CD4-positive, alpha-beta T cell (primary cell): ENCODE results near the gene KIAA1671. TPM values are rescaled to one million over a fixed set of nuclear protein-coding genes. Genes with fewer than 3 reads are reported as not detected.
A peak's percentile ranks its signal among the peaks of the same experiment; 100 is the strongest.

Experiments used
- ATAC-seq: fragments of 200-7000 bp; cut with Tn5 transposase; one replicate; pipeline ENCODE4 v1.10.0; 2022; ENCODE audit warnings: mild to moderate bottlenecking; ENCODE audit not compliant: poor library complexity
- CTCF ChIA-PET: fragments of 350-600 bp; sonication (Branson Sonifier 250); formaldehyde crosslinking; loops from one replicate; lab custom pipeline; 2021; ENCODE audit warnings: antibody characterized with exemption, inconsistent platforms; lab: Charles Lee
- POLR2A ChIA-PET: fragments of 350-600 bp; sonication (Branson Sonifier 250); formaldehyde crosslinking; loops from one replicate; lab custom pipeline; 2021; ENCODE audit warnings: antibody characterized with exemption, inconsistent platforms; lab: Charles Lee
- DNase-seq, 14 experiments: peaks; one replicate each; pipeline ENCODE4 v3.0.0-alpha.2; 2013 to 2020; ENCODE audit warnings: mixed read lengths in 2 of 14
- H3K27ac ChIP-seq, 2 donors: one replicate each; pipeline versions ENCODE4 v1.5.1 to v1.7.0; 2013; ENCODE audit warnings: low read length in 2 of 2, low read depth in 1 of 2, mild to moderate bottlenecking in 1 of 2
- H3K27me3 ChIP-seq, 2 experiments: 1 replicate in 1 of 2; 2 replicates in 1 of 2; pipeline versions ENCODE4 v1.6.1 to v1.7.0; 2013; ENCODE audit warnings: low read length in 2 of 2, control low read depth in 1 of 2, mild to moderate bottlenecking in 1 of 2, moderate library complexity in 1 of 2; ENCODE audit not compliant: insufficient read depth in 2 of 2, control insufficient read depth in 1 of 2
- H3K36me3 ChIP-seq: one replicate; pipeline ENCODE4 v1.6.1; 2013; ENCODE audit warnings: low read length, control low read depth; ENCODE audit not compliant: insufficient read depth
- H3K4me1 ChIP-seq: one replicate; pipeline ENCODE4 v1.6.1; 2013; ENCODE audit warnings: low read length, control low read depth; ENCODE audit not compliant: insufficient read depth
- H3K4me3 ChIP-seq: one replicate; pipeline ENCODE4 v1.5.1; 2013; ENCODE audit warnings: mild to moderate bottlenecking, low read length, moderate library complexity
- H3K9me3 ChIP-seq, 2 experiments: 1 replicate in 1 of 2; 2 replicates in 1 of 2; pipeline versions ENCODE4 v1.6.1 to v1.7.0; 2013; ENCODE audit warnings: low read length in 2 of 2, mild to moderate bottlenecking in 2 of 2, control low read depth in 1 of 2, moderate library complexity in 1 of 2; ENCODE audit not compliant: control insufficient read depth in 1 of 2, insufficient read depth in 1 of 2
- H3K27ac Mint-ChIP-seq: one replicate; pipeline ENCODE4 v1.8.0; 2020; ENCODE audit warnings: mixed read lengths
- H3K27me3 Mint-ChIP-seq: one replicate; pipeline ENCODE4 v1.8.0; 2021; ENCODE audit warnings: mixed read lengths
- H3K36me3 Mint-ChIP-seq: one replicate; pipeline ENCODE4 v1.8.0; 2021; ENCODE audit warnings: low read depth, mixed read lengths
- H3K4me1 Mint-ChIP-seq: one replicate; pipeline ENCODE4 v1.8.0; 2021; ENCODE audit warnings: low read depth, mixed read lengths
- H3K4me3 Mint-ChIP-seq: one replicate; pipeline ENCODE4 v1.8.0; 2020; ENCODE audit warnings: mild to moderate bottlenecking, mixed read lengths
- H3K9me3 Mint-ChIP-seq: one replicate; pipeline ENCODE4 v1.8.0; 2020; ENCODE audit warnings: mixed read lengths
- intact Hi-C, 2 experiments: fragments of 100-400 bp; cut with DNase I in 1 of 2; cut with micrococcal nuclease in 1 of 2; formaldehyde crosslinking; loops; one replicate each; pipeline versions ENCODE4 v1.15.1 to v1.9.0; 2023 to 2025; cut with DNase I, micrococcal nuclease
- total RNA-seq, 174 experiments: library from RNA in 2 of 174; stranded (reverse) in 2 of 174; gene quantifications; one replicate each; pipeline ENCODE4 v1.2.3 and lab custom pipeline; 2021 to 2026
- TF ChIP-seq, protein P1 (sequence below): fragments of 200-600 bp; IDR thresholded peaks from one replicate; pipeline ENCODE4 v1.8.0; 2022; ENCODE audit warnings: antibody characterized with exemption, mild to moderate bottlenecking

The KIAA1671 gene
- total RNA-seq, 2 experiments from 2014 or later, result 2.6 to 2.9 TPM

DNA sequence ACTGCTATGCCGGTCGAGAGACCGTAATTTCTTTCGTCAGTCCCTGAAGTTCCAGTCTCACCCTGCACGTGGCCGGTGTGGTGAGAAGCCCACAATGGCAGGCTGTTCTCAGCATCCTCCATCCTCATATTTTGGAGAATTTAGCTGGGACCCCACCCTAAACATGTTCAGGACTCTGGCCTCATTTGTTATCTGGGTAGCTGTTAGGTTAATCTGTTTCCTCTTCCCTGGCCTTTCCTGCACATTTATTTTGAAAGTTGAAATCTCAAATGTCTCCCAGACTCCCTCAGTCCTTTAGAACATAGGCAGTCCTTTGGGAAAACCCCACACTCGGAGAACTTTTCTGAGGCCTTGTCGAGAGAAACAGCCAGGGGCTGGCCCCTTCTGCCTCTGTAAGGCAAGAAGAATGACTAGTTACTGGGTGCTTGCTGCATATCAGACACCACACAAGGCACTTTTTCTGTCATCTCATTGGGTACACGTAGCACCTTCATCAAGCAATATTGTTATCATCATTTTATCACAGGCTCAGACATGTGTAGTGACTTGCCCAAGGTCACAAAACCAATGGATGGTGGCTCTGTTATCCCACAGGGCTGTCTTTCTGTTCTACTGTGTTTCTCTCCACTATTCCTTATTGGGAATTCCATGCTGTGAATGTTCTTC lies 137.8 kb downstream of the KIAA1671 start:
- no peak for DNase-seq
- TF ChIP-seq, protein P1, sequence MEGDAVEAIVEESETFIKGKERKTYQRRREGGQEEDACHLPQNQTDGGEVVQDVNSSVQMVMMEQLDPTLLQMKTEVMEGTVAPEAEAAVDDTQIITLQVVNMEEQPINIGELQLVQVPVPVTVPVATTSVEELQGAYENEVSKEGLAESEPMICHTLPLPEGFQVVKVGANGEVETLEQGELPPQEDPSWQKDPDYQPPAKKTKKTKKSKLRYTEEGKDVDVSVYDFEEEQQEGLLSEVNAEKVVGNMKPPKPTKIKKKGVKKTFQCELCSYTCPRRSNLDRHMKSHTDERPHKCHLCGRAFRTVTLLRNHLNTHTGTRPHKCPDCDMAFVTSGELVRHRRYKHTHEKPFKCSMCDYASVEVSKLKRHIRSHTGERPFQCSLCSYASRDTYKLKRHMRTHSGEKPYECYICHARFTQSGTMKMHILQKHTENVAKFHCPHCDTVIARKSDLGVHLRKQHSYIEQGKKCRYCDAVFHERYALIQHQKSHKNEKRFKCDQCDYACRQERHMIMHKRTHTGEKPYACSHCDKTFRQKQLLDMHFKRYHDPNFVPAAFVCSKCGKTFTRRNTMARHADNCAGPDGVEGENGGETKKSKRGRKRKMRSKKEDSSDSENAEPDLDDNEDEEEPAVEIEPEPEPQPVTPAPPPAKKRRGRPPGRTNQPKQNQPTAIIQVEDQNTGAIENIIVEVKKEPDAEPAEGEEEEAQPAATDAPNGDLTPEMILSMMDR, result no peak
- ChIA-PET POLR2A (no interaction called here), CTCF (no interaction called here)
- Mint-ChIP-seq H3K4me3 (no peak overlapping the region), H3K4me1 (peaks cover 32% of the 10 kb centered on the region), H3K9me3 (no peaks in the 10 kb centered on the region), H3K27ac (no peak overlapping the region), H3K27me3 (no peaks in the 10 kb centered on the region), H3K36me3 (no peaks in the 10 kb centered on the region)
- Histone ChIP-seq H3K27ac (no peak overlapping the region), H3K9me3 (no peaks in the 10 kb centered on the region), H3K4me3 (no peak overlapping the region), H3K27me3 (no peaks in the 10 kb centered on the region), H3K36me3 (no peaks in the 10 kb centered on the region), H3K4me1 (peaks cover 2% of the 10 kb centered on the region)
- intact Hi-C loops, result no loop called here
- ATAC-seq, result no peak

DNA sequence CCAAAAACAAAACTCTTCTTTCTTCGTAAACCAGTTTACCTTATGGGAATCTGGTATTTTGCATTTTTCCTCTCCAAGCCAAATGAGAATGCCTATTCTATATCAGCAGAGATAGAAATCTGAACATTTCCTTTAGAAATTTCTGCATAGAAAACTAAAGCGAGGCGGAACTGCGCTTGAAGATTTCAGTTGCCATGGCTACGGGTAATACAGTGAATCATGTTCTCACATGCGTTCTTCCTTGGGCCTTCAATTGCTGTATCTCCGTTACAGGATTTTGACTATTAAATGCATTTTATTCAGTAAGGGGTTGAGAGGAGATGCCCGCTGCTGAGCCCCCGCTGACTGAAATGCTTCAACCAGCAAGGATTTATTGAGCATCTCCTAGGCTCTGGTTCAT lies 138.9 kb downstream of the KIAA1671 start:
- H3K36me3 Mint-ChIP-seq, result peaks cover 3% of the 10 kb centered on the region
- DNase-seq (peak in 2 of 14 experiments; percentile 42 to 44), ATAC-seq (peak; percentile 85)
- no peaks in the 10 kb centered on the region for H3K9me3 ChIP-seq
- no peaks in the 10 kb centered on the region for H3K4me1 ChIP-seq
- intact Hi-C loops, result no loop called here
- no peak overlapping the region for H3K27ac ChIP-seq
- TF ChIP-seq, protein P1, result no peak
- ChIA-PET POLR2A (no interaction called here), CTCF (no interaction called here)
- no peak overlapping the region for H3K4me3 Mint-ChIP-seq
- no peaks in the 10 kb centered on the region for H3K27me3 ChIP-seq
- no peaks in the 10 kb centered on the region for H3K27me3 Mint-ChIP-seq
- H3K36me3 ChIP-seq, result no peaks in the 10 kb centered on the region
- H3K4me1 Mint-ChIP-seq, result peaks cover 21% of the 10 kb centered on the region
- peak overlapping the region; percentile 33 for H3K27ac Mint-ChIP-seq
- no peak overlapping the region for H3K4me3 ChIP-seq
- no peaks in the 10 kb centered on the region for H3K9me3 Mint-ChIP-seq

DNA sequence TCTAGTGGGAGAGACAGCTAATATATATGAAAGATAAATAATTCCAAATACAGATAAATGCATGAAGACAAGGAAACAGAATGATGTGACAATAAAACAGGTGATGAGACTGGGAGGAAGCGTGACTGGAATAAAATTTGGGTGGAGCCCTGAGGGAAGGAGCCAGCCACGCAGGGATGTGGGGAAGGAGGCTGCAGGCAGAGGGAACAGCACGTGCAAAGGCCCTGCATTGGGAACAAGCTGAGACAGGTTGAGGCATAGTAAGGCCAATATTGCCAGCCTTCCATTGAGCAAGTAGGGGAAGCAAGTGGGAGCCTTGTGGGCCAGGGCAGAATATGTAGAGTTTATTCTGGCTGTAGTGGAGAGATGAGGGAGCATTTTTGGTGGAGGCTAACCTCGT lies 139.6 kb downstream of the KIAA1671 start:
- DNase-seq, result no peak
- H3K4me1 ChIP-seq, result no peaks in the 10 kb centered on the region
- peaks cover 8% of the 10 kb centered on the region for H3K36me3 Mint-ChIP-seq
- intact Hi-C loops, result no loop called here
- H3K4me3 Mint-ChIP-seq, result no peak overlapping the region
- H3K36me3 ChIP-seq, result no peaks in the 10 kb centered on the region
- H3K27ac Mint-ChIP-seq, result peak overlapping the region; percentile 33
- no peaks in the 10 kb centered on the region for H3K27me3 ChIP-seq
- peaks cover 18% of the 10 kb centered on the region for H3K4me1 Mint-ChIP-seq
- CTCF ChIA-PET, result no interaction called here
- H3K27me3 Mint-ChIP-seq, result no peaks in the 10 kb centered on the region
- no peak overlapping the region for H3K4me3 ChIP-seq
- POLR2A ChIA-PET, result no interaction called here
- TF ChIP-seq, protein P1, result no peak
- H3K27ac ChIP-seq, result no peak overlapping the region
- no peak for ATAC-seq
- no peaks in the 10 kb centered on the region for H3K9me3 Mint-ChIP-seq
- H3K9me3 ChIP-seq, result no peaks in the 10 kb centered on the region
